Activated CD8-positive, alpha-beta T cell treated with anti-CD3 and anti-CD28 coated beads, Interleukin-2, amount 10 ng/mL, durations not matched to agents 7 days and 5 days (primary cell): ENCODE measurements around the gene RD3L. TPM values are rescaled to one million over a fixed set of nuclear protein-coding genes. Genes with fewer than 3 reads are reported as not detected.

Experiments used
- ATAC-seq: fragments of 150-1000 bp; cut with Tn5 transposase; one replicate; pipeline ENCODE4 v1.10.0; 2021; ENCODE audit warnings: moderate library complexity
- CTCF ChIA-PET: fragments of 350-600 bp; sonication (Branson Sonifier 250); formaldehyde crosslinking; loops from one replicate; lab custom pipeline; 2021; ENCODE audit warnings: antibody characterized with exemption; lab: Charles Lee
- POLR2A ChIA-PET: fragments of 350-600 bp; sonication (Branson Sonifier 250); formaldehyde crosslinking; loops from one replicate; lab custom pipeline; 2021; ENCODE audit warnings: antibody characterized with exemption; lab: Charles Lee
- DNase-seq: peaks from one replicate; pipeline ENCODE4 v3.0.0-alpha.2; 2020
- H3K27ac Mint-ChIP-seq: one replicate; pipeline ENCODE4 v1.8.0; 2021; ENCODE audit warnings: mild to moderate bottlenecking, mixed read lengths
- H3K27me3 Mint-ChIP-seq: one replicate; pipeline ENCODE4 v1.8.0; 2021; ENCODE audit warnings: low read depth, mixed read lengths
- H3K36me3 Mint-ChIP-seq: one replicate; pipeline ENCODE4 v1.8.0; 2021; ENCODE audit warnings: low read depth, mixed read lengths
- H3K4me1 Mint-ChIP-seq: one replicate; pipeline ENCODE4 v1.8.0; 2021; ENCODE audit warnings: low read depth, mixed read lengths
- H3K4me3 Mint-ChIP-seq: one replicate; pipeline ENCODE4 v1.8.0; 2021; ENCODE audit warnings: mild to moderate bottlenecking, mixed read lengths
- H3K9me3 Mint-ChIP-seq: one replicate; pipeline ENCODE4 v1.8.0; 2022; ENCODE audit warnings: mixed read lengths; ENCODE audit not compliant: insufficient read depth
- total RNA-seq, 2 experiments: library from RNA; stranded (reverse); gene quantifications; one replicate each; pipeline ENCODE4 v1.2.3, GENCODE V29; 2021

Gene RD3L
- total RNA-seq, 2 experiments from 2014 or later: not detected

- Mint-ChIP-seq H3K4me3 (no peak overlapping the region), H3K36me3 (peaks cover 2% of the 10 kb centered on the region), H3K9me3 (no peaks in the 10 kb centered on the region), H3K27me3 (peaks cover 2% of the 10 kb centered on the region), H3K4me1 (peaks cover 29% of the 10 kb centered on the region), H3K27ac (peak overlapping the region; percentile 10)
- ChIA-PET POLR2A (no interaction called here), CTCF (interaction anchor here (0.9 to 1.6 kb wide), 6 partner anchors 11 to 172 kb away, joined by 3 to 13 read pairs (median 7); a partner anchor contains a TSS)
- ATAC-seq (no peak), DNase-seq (peak; percentile 42)
These were observed 36.4 kb downstream of the RD3L start for GRCh38 chr14:103905842-103906456.

DNA sequence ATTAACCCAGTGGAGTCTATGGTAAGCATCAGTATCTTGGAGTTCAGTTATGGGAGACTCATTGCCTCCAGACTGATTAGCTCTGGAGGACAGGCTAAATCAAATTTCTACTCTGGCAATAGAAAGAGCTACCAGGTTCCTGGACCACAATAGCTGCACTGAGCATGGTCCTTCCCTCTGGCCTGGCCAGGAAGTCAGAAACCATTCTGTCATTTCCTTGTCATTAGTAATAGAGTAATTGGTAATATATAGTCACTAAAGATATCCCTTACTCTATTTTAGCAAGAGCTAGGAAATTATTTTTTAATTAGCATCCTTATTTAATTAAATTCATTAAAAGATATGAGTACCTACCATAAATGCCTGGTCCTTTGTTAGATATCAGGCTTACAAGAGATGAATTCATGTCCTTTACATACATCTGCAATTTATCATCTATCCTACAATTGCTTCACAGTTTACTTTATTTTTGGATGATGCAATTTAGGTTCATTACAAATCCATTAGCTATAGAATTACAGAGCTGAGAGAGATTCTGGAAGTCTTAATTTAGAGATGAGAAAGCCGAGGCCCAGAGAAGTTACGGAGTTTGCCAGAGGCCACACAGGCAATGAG, 37.7 kb downstream of the RD3L start:
- Mint-ChIP-seq H3K4me1 (peaks cover 20% of the 10 kb centered on the region), H3K27ac (no peak overlapping the region), H3K27me3 (peaks cover 2% of the 10 kb centered on the region), H3K4me3 (no peak overlapping the region), H3K9me3 (no peaks in the 10 kb centered on the region), H3K36me3 (no peaks in the 10 kb centered on the region)
- ChIA-PET POLR2A (no interaction called here), CTCF (interaction anchor here (0.6 to 1.4 kb wide), 4 partner anchors 9 to 335 kb away, joined by 3 read pairs; no protein-coding TSS in a partner anchor)
- ATAC-seq (no peak), DNase-seq (no peak)

- ATAC-seq (no peak), DNase-seq (no peak)
- H3K4me3 Mint-ChIP-seq: no peak overlapping the region
- peaks cover 2% of the 10 kb centered on the region for H3K27me3 Mint-ChIP-seq
- POLR2A ChIA-PET: no interaction called here
- H3K4me1 Mint-ChIP-seq: peaks cover 3% of the 10 kb centered on the region
- CTCF ChIA-PET: interaction anchor here (1.1 to 4.1 kb wide), 13 partner anchors 9 to 255 kb away, joined by 3 to 50 read pairs (median 9); partner anchors contain the start of gene RD3L
- no peak overlapping the region for H3K27ac Mint-ChIP-seq
- no peaks in the 10 kb centered on the region for H3K9me3 Mint-ChIP-seq
- no peaks in the 10 kb centered on the region for H3K36me3 Mint-ChIP-seq
These were observed 42.5 kb downstream of the RD3L start for GRCh38 chr14:103899833-103900232.

DNA sequence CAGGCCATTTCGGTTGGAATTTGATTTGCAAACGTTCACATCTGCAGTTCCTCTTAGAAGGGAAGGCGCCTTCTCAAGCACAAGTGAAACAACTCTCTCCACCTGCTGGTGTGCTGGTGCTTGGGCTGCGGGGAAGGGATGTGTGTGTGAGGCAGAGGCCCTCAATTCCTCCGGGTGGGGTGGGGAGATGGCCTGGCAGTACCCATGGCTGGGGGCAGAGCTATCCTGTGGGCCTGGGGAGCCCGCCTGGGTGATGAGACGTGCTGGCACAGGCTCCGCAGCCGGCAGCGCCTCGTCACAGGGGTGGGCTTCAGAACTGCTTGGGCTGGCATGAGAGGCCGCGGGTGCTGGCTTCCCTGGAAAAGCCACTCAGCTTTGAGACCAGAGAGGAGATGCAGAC, 43.0 kb downstream of the RD3L start:
- ATAC-seq (no peak), DNase-seq (no peak)
- ChIA-PET CTCF (interaction anchor here (1.2 to 4.1 kb wide), 5 partner anchors 9 to 90 kb away, joined by 3 to 50 read pairs (median 29); no protein-coding TSS in a partner anchor), POLR2A (no interaction called here)
- H3K27me3 Mint-ChIP-seq: peaks cover 2% of the 10 kb centered on the region
- peaks cover 3% of the 10 kb centered on the region for H3K4me1 Mint-ChIP-seq
- H3K9me3 Mint-ChIP-seq: no peaks in the 10 kb centered on the region
- no peak overlapping the region for H3K4me3 Mint-ChIP-seq
- no peak overlapping the region for H3K27ac Mint-ChIP-seq
- H3K36me3 Mint-ChIP-seq: no peaks in the 10 kb centered on the region

DNA sequence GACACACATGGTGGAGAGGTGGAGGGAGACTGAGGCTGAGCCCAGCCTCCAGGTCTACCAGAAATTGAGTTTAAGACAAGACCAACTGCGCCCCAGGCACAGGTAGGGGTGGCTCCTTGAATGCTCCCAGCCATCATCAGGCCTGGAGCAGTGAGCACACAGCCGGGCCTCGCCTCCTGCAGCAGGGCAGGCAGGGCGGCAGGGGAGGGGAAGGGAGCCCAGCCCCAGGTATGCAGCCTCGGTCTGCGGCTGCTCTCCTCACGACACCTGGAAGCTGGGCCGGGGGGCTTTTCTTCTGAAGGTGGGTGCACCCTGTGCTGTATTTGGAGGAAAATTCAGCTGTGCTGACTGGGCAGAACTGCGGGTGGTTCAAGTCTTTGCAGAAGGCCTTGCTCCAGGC, 43.6 kb downstream of the RD3L start:
- no peaks in the 10 kb centered on the region for H3K9me3 Mint-ChIP-seq
- CTCF ChIA-PET: interaction anchor here (1.3 to 4.1 kb wide), 2 partner anchors 12 to 90 kb away, joined by 4 to 50 read pairs; no protein-coding TSS in a partner anchor
- H3K27me3 Mint-ChIP-seq: peaks cover 2% of the 10 kb centered on the region
- peaks cover 3% of the 10 kb centered on the region for H3K4me1 Mint-ChIP-seq
- no peaks in the 10 kb centered on the region for H3K36me3 Mint-ChIP-seq
- DNase-seq: no peak
- no peak overlapping the region for H3K27ac Mint-ChIP-seq
- ATAC-seq: no peak
- POLR2A ChIA-PET: no interaction called here
- no peak overlapping the region for H3K4me3 Mint-ChIP-seq

GRCh38 chr14:103898204-103898603, 44.1 kb downstream of the RD3L start:
- DNase-seq: no peak
- ChIA-PET CTCF (interaction anchor here (1.3 to 4.1 kb wide), 2 partner anchors 13 to 90 kb away, joined by 4 to 50 read pairs; no protein-coding TSS in a partner anchor), POLR2A (no interaction called here)
- no peaks in the 10 kb centered on the region for H3K9me3 Mint-ChIP-seq
- H3K27ac Mint-ChIP-seq: no peak overlapping the region
- H3K4me3 Mint-ChIP-seq: no peak overlapping the region
- no peaks in the 10 kb centered on the region for H3K36me3 Mint-ChIP-seq
- H3K27me3 Mint-ChIP-seq: no peaks in the 10 kb centered on the region
- H3K4me1 Mint-ChIP-seq: peaks cover 3% of the 10 kb centered on the region
- ATAC-seq: no peak

- ATAC-seq (no peak), DNase-seq (no peak)
- Mint-ChIP-seq H3K4me1 (peaks cover 3% of the 10 kb centered on the region), H3K27me3 (no peaks in the 10 kb centered on the region), H3K9me3 (no peaks in the 10 kb centered on the region), H3K36me3 (no peaks in the 10 kb centered on the region), H3K4me3 (no peak overlapping the region), H3K27ac (no peak overlapping the region)
- POLR2A ChIA-PET: no interaction called here
- CTCF ChIA-PET: interaction anchor here (1.3 to 4.1 kb wide), 2 partner anchors 14 to 89 kb away, joined by 4 to 50 read pairs; no protein-coding TSS in a partner anchor
These were observed 45.0 kb downstream of the RD3L start for GRCh38 chr14:103897075-103897947.

DNA sequence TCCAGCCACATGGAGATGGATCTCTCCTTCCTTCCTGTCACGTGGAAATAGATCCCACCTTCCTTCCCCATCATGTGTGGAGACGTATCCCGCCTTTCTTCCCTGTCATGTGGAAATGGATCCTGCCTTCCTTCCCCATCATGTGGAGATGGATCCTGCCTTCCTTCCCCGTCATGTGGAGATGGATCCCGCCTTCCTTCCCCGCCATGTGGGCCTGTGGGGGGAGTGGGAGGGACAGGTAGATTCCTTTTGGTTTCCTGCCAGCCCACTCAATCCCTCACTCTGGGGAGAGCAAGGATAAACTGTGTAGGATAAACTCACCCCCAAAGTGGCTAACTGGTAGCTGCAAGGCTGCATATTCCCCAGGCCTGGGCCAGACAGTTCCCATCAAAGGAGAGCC, 45.8 kb downstream of the RD3L start:
- H3K4me1 Mint-ChIP-seq: peaks cover 3% of the 10 kb centered on the region
- no peak overlapping the region for H3K4me3 Mint-ChIP-seq
- H3K36me3 Mint-ChIP-seq: no peaks in the 10 kb centered on the region
- H3K27ac Mint-ChIP-seq: no peak overlapping the region
- POLR2A ChIA-PET: no interaction called here
- no peaks in the 10 kb centered on the region for H3K27me3 Mint-ChIP-seq
- ATAC-seq (no peak), DNase-seq (no peak)
- no peaks in the 10 kb centered on the region for H3K9me3 Mint-ChIP-seq
- CTCF ChIA-PET: no interaction called here

DNA sequence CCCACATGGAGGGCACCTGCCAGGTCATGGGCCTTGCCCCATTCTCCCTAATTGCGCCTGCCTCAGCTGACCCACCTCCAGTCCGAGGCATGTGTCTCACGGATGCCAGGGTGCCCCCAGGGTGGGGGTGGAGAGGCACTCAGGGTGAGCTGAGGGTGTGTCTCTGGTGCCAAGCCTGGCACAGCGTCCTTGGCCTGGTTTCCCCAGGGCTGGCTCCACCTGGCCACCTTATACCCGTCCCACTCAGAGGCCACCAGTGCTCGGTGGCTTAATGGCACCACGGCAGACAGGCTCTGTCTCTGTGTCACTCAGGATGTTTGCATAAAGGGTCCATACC, 47.6 kb downstream of the RD3L start:
- H3K9me3 Mint-ChIP-seq: no peaks in the 10 kb centered on the region
- no peaks in the 10 kb centered on the region for H3K36me3 Mint-ChIP-seq
- no peak overlapping the region for H3K4me3 Mint-ChIP-seq
- H3K4me1 Mint-ChIP-seq: no peaks in the 10 kb centered on the region
- no peak overlapping the region for H3K27ac Mint-ChIP-seq
- ATAC-seq (no peak), DNase-seq (no peak)
- ChIA-PET POLR2A (no interaction called here), CTCF (no interaction called here)
- no peaks in the 10 kb centered on the region for H3K27me3 Mint-ChIP-seq

DNA sequence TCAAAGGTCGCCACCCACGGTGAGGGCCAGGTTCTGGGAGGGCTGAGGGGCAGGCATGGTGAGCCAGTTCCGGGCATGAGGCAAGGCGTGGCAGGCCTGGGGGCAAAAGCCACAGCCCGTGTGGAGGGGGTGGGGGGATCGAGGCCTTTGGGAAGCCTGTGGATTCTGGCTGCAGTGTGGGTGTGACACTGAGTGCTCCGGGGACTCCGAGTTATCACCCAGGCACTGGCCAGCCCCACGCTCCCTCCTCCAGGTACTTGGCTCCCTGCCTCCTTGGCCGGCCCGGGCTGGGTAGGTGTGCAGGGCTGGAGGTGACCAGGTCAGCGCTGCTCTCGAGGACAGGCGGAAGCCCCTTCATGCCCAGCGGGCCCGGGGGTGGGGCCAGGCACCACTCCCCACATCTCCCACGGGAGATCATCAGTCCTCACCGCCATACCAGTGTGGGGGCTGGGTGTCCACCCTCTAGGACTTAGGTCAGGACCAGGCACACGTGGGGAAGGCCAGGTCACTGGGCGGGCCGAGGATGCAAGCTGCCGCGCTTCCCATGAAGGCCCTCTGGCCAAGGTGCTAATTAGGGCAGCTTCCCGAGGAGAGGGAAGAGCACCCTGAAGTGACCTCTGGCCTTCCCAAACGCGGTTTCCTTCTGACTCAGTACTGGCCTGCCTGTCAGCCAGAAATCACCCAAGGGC, 48.2 kb downstream of the RD3L start:
- no peak overlapping the region for H3K27ac Mint-ChIP-seq

GRCh38 chr14:103892247-103892646, 50.1 kb downstream of the RD3L start:
- DNase-seq (no peak), ATAC-seq (no peak)
- H3K4me3 Mint-ChIP-seq: no peak overlapping the region
- no peaks in the 10 kb centered on the region for H3K4me1 Mint-ChIP-seq
- H3K36me3 Mint-ChIP-seq: no peaks in the 10 kb centered on the region
- no peaks in the 10 kb centered on the region for H3K27me3 Mint-ChIP-seq
- CTCF ChIA-PET: interaction anchor here (2.5 kb wide), 1 partner anchor 8 kb away, joined by 9 read pairs; no protein-coding TSS in a partner anchor
- POLR2A ChIA-PET: no interaction called here
- no peak overlapping the region for H3K27ac Mint-ChIP-seq
- H3K9me3 Mint-ChIP-seq: no peaks in the 10 kb centered on the region

More for the DNA sequence above, 48.2 kb downstream of the RD3L start:
- ATAC-seq (no peak), DNase-seq (no peak)
- H3K36me3 Mint-ChIP-seq: no peaks in the 10 kb centered on the region
- ChIA-PET CTCF (no interaction called here), POLR2A (no interaction called here)
- no peaks in the 10 kb centered on the region for H3K9me3 Mint-ChIP-seq
- no peaks in the 10 kb centered on the region for H3K27me3 Mint-ChIP-seq
- no peak overlapping the region for H3K4me3 Mint-ChIP-seq
- H3K4me1 Mint-ChIP-seq: no peaks in the 10 kb centered on the region
